Tibial nerve (tissue), 4 donors: ENCODE results near the gene ARMC7.

Experiments
- CTCF ChIP-seq, 5 experiments: fragments of 200-600 bp in 3 of 5; fragments of 450-650 bp in 2 of 5; sonication (generic) in 3 of 5; IDR thresholded peaks; one replicate each; pipeline ENCODE4 v1.5.1; 2016 to 2019; ENCODE audit warnings: antibody characterized with exemption in 5 of 5, mild to moderate bottlenecking in 3 of 5, moderate library complexity in 2 of 5
- EP300 ChIP-seq, 2 donors: sonication (generic); formaldehyde crosslinking; IDR thresholded peaks; one replicate each; pipeline ENCODE4 v1.6.1; 2017; ENCODE audit warnings: antibody characterized with exemption in 2 of 2, mild to moderate bottlenecking in 1 of 2
- POLR2A ChIP-seq, 2 donors: fragments of 450-650 bp; IDR thresholded peaks; one replicate each; pipeline ENCODE4 v1.6.1; 2017; ENCODE audit warnings: antibody characterized with exemption in 2 of 2, mild to moderate bottlenecking in 2 of 2, moderate library complexity in 2 of 2

- TF ChIP-seq EP300 (IDR thresholded peaks at IDR 0.05) (no peak), CTCF (IDR thresholded peaks at IDR 0.05) (no peak), POLR2A (IDR thresholded peaks at IDR 0.05) (no peak)
These were observed 10.9 kb upstream of the ARMC7 start for GRCh38 chr17:75098861-75099260.
